HUDEP-2 (cell line): ENCODE data around the gene EPS8L1.
A peak's percentile ranks its signal among the peaks of the same experiment; 100 is the strongest.

ENCODE experiments used
- DNase-seq, 76 experiments: peaks; one replicate each; lab custom pipeline; 2025; ENCODE audit not compliant: unreplicated experiment in 76 of 76; lab: John Stamatoyannopoulos, UW

EPS8L1 gene

GRCh38 chr19:55112777-55113569 lies 37.3 kb downstream of the EPS8L1 start:
- no peak for DNase-seq

GRCh38 chr19:55113570-55114039 lies 37.9 kb downstream of the EPS8L1 start:
- peak in 28 of 76 experiments; percentile 17 to 83 (median 44) for DNase-seq

- no peak for DNase-seq
These were observed 39.0 kb downstream of the EPS8L1 start for GRCh38 chr19:55114566-55115145.

- peak in 34 of 76 experiments; percentile 16 to 67 (median 33) for DNase-seq
These were observed 39.9 kb downstream of the EPS8L1 start for GRCh38 chr19:55115446-55116065.

- peak in 49 of 76 experiments; percentile 13 to 68 (median 41) for DNase-seq
These were observed 40.7 kb downstream of the EPS8L1 start for GRCh38 chr19:55116232-55116858.

- DNase-seq: peak in 1 of 76 experiments; percentile 31
These were observed 41.4 kb downstream of the EPS8L1 start, which contains the start of gene PPP1R12C for GRCh38 chr19:55116859-55117662. TSS of gene PPP1R12C (minus strand) at chr19:55117637. CDS start at chr19:55117543, 94 bp downstream.

- peak in 75 of 76 experiments; percentile 70 to 100 (median 99) for DNase-seq
These were observed 42.2 kb downstream of the EPS8L1 start for GRCh38 chr19:55117663-55118391.

- DNase-seq: peak in 33 of 76 experiments; percentile 10 to 69 (median 34)
These were observed 42.8 kb downstream of the EPS8L1 start for GRCh38 chr19:55118401-55118991.

GRCh38 chr19:55119053-55119452 lies 43.4 kb downstream of the EPS8L1 start:
- DNase-seq: no peak

GRCh38 chr19:55131421-55131820 lies 55.8 kb downstream of the EPS8L1 start:
- no peak for DNase-seq

GRCh38 chr19:55132453-55133129 lies 56.9 kb downstream of the EPS8L1 start:
- peak in 8 of 76 experiments; percentile 11 to 41 (median 16) for DNase-seq

GRCh38 chr19:55133639-55134444 lies 58.2 kb downstream of the EPS8L1 start:
- DNase-seq: peak in 10 of 76 experiments; percentile 15 to 42 (median 29)

GRCh38 chr19:55134736-55135135 lies 59.1 kb downstream of the EPS8L1 start:
- DNase-seq: no peak

- DNase-seq: no peak
These were observed 60.9 kb downstream of the EPS8L1 start for GRCh38 chr19:55136399-55137102.
